GM23338 (cell line): ENCODE measurements around the gene MEIOC. TPM values are rescaled to one million over a fixed set of nuclear protein-coding genes. Genes with fewer than 3 reads are reported as not detected.

Experiments
- ATAC-seq: fragments of 200-7000 bp; cut with Tn5 transposase; 3 replicates; pipeline ENCODE4 v1.9.1; 2020
- DNase-seq: peaks from one replicate; pipeline ENCODE4 v3.0.0-alpha.2; 2015; ENCODE audit warnings: low spot score
- H2AFZ ChIP-seq: fragments of 200-600 bp; sonication (generic); 2 replicates; pipeline ENCODE4 v1.8.0; 2016; ENCODE audit warnings: antibody characterized with exemption, mild to moderate bottlenecking, moderate library complexity
- H3F3A ChIP-seq: fragments of 200-600 bp; sonication (generic); replicated peaks from 2 replicates; pipeline ENCODE4 v1.8.0; 2017; ENCODE audit warnings: antibody characterized with exemption, mixed run types, low read depth
- H3K27ac ChIP-seq: fragments of 200-600 bp; sonication (generic); 2 replicates; pipeline ENCODE4 v1.6.1; 2016; ENCODE audit warnings: low read depth
- H3K27me3 ChIP-seq: fragments of 200-600 bp; sonication (generic); 2 replicates; pipeline ENCODE4 v1.8.0; 2016; ENCODE audit warnings: mild to moderate bottlenecking, mixed run types, moderate library complexity; ENCODE audit not compliant: insufficient read depth
- H3K36me3 ChIP-seq: fragments of 200-600 bp; sonication (generic); 2 replicates; pipeline ENCODE4 v1.8.0; 2016; ENCODE audit warnings: mild to moderate bottlenecking; ENCODE audit not compliant: insufficient read depth
- H3K4me1 ChIP-seq: fragments of 200-600 bp; sonication (generic); 2 replicates; pipeline ENCODE4 v1.8.0; 2016; ENCODE audit warnings: mild to moderate bottlenecking, moderate library complexity; ENCODE audit not compliant: insufficient read depth
- H3K4me2 ChIP-seq: fragments of 200-600 bp; sonication (generic); 2 replicates; pipeline ENCODE4 v1.7.1; 2017; ENCODE audit warnings: mixed run types
- H3K4me3 ChIP-seq: fragments of 200-600 bp; sonication (generic); 2 replicates; pipeline ENCODE4 v1.6.1; 2016; ENCODE audit warnings: mixed run types
- H3K79me2 ChIP-seq: fragments of 200-600 bp; sonication (generic); replicated peaks from 2 replicates; pipeline ENCODE4 v1.8.0; 2017; ENCODE audit warnings: mild to moderate bottlenecking; ENCODE audit not compliant: insufficient read depth
- H3K9me2 ChIP-seq: fragments of 200-600 bp; sonication (generic); 2 replicates; pipeline ENCODE4 v1.8.0; 2017; ENCODE audit not compliant: insufficient read depth
- H4K20me1 ChIP-seq: fragments of 200-600 bp; sonication (generic); replicated peaks from 2 replicates; pipeline ENCODE4 v1.8.0; 2017; ENCODE audit warnings: mild to moderate bottlenecking; ENCODE audit not compliant: insufficient read depth
- H3K27ac Mint-ChIP-seq: 2 replicates; pipeline ENCODE4 v1.8.0; 2020; ENCODE audit warnings: inconsistent platforms, mild to moderate bottlenecking, moderate library complexity, mixed read lengths
- H3K27me3 Mint-ChIP-seq: 3 replicates; pipeline ENCODE4 v1.8.0; 2022; ENCODE audit warnings: low read depth, mild to moderate bottlenecking, moderate library complexity, mixed read lengths, inconsistent platforms; ENCODE audit not compliant: insufficient read depth, poor library complexity
- H3K36me3 Mint-ChIP-seq: 3 replicates; pipeline ENCODE4 v1.8.0; 2021; ENCODE audit warnings: low read depth, mild to moderate bottlenecking, inconsistent platforms, moderate library complexity, mixed read lengths
- H3K4me1 Mint-ChIP-seq: 3 replicates; pipeline ENCODE4 v1.8.0; 2020; ENCODE audit warnings: mild to moderate bottlenecking, inconsistent platforms, mixed read lengths
- H3K4me3 Mint-ChIP-seq: 3 replicates; pipeline ENCODE4 v1.8.0; 2021; ENCODE audit warnings: moderate library complexity, mild to moderate bottlenecking, inconsistent platforms, mixed read lengths
- H3K9me3 Mint-ChIP-seq: 3 replicates; pipeline ENCODE4 v1.8.0; 2020; ENCODE audit warnings: moderate library complexity, mild to moderate bottlenecking, inconsistent platforms, mixed read lengths
- CREB1 ChIP-seq: fragments of 250-450 bp; sonication (Bioruptor Pico); IDR thresholded peaks from 2 replicates; pipeline ENCODE4 v1.5.0; 2020; ENCODE audit warnings: low read depth, mild to moderate bottlenecking, moderate library complexity
- ETS1 ChIP-seq: IDR thresholded peaks from 2 replicates; pipeline ENCODE4 v1.6.1; 2016; ENCODE audit warnings: antibody characterized with exemption
- EZH2 ChIP-seq: fragments of 200-600 bp; sonication (generic); IDR thresholded peaks from one replicate; pipeline ENCODE4 v1.8.0; 2017; ENCODE audit warnings: antibody characterized with exemption, mild to moderate bottlenecking, low read depth; ENCODE audit not compliant: unreplicated experiment
- EZH2phosphoT487 ChIP-seq: fragments of 200-600 bp; sonication (generic); IDR thresholded peaks from one replicate; pipeline ENCODE4 v1.8.1; 2018; ENCODE audit warnings: antibody characterized with exemption; ENCODE audit not compliant: unreplicated experiment
- JUNB ChIP-seq: IDR thresholded peaks from one replicate; pipeline ENCODE4 v1.6.1; 2016; ENCODE audit warnings: antibody characterized with exemption; ENCODE audit not compliant: unreplicated experiment
- NANOG ChIP-seq: IDR thresholded peaks from 2 replicates; pipeline ENCODE4 v1.6.1; 2016; ENCODE audit warnings: antibody characterized with exemption, borderline replicate concordance
- POLR2AphosphoS5 ChIP-seq: IDR thresholded peaks from 2 replicates; pipeline ENCODE4 v1.6.1; 2016; ENCODE audit warnings: antibody characterized with exemption, low read depth
- STAT1 ChIP-seq: IDR thresholded peaks from one replicate; pipeline ENCODE4 v1.6.1; 2016; ENCODE audit warnings: antibody characterized with exemption; ENCODE audit not compliant: unreplicated experiment
- ZNF114 ChIP-seq: fragments of 250-450 bp; sonication (Bioruptor Pico); IDR thresholded peaks from 2 replicates; pipeline ENCODE4 v1.5.0; 2020; ENCODE audit warnings: mild to moderate bottlenecking, moderate library complexity
- ZNF331 ChIP-seq: fragments of 250-450 bp; sonication (Bioruptor Pico); IDR thresholded peaks from 2 replicates; pipeline ENCODE4 v1.5.0; 2020; ENCODE audit warnings: low read depth, mild to moderate bottlenecking, moderate library complexity
- ZNF462 ChIP-seq: fragments of 250-450 bp; sonication (Bioruptor Pico); IDR thresholded peaks from 2 replicates; pipeline ENCODE4 v1.5.0; 2020; ENCODE audit warnings: mild to moderate bottlenecking, moderate library complexity
- polyA plus RNA-seq: library from polyadenylated mRNA; unstranded; fragments of >200 nt; fragmentation: Nextera tagmentation; extraction: Ambion mirVana; gene quantifications from 2 replicates; pipeline ENCODE4 v1.2.1, GENCODE V29; 2016
- total RNA-seq: library from RNA; depleted of rRNA; stranded (reverse); fragments of >200 nt; shearing (Covaris generic); gene quantifications from 2 replicates; pipeline ENCODE4 v1.2.3, GENCODE V29; 2014
- TF ChIP-seq, protein P1 (sequence below): IDR thresholded peaks from one replicate; pipeline ENCODE4 v1.6.1; 2018; ENCODE audit warnings: antibody characterized with exemption; ENCODE audit not compliant: unreplicated experiment
- TF ChIP-seq, protein P2 (sequence below), 2 experiments: fragments of 200-600 bp in 1 of 2; sonication (generic) in 1 of 2; conservative IDR thresholded peaks; 2 replicates each; pipeline versions ENCODE4 v1.5.1 to v1.6.1; 2016 to 2017; ENCODE audit warnings: antibody characterized with exemption in 2 of 2, low read depth in 2 of 2, mild to moderate bottlenecking in 2 of 2, moderate library complexity in 1 of 2

Gene MEIOC
- total and polyA plus RNA-seq, 2 experiments from 2014 or later = 2.1 to 23.8 TPM

DNA sequence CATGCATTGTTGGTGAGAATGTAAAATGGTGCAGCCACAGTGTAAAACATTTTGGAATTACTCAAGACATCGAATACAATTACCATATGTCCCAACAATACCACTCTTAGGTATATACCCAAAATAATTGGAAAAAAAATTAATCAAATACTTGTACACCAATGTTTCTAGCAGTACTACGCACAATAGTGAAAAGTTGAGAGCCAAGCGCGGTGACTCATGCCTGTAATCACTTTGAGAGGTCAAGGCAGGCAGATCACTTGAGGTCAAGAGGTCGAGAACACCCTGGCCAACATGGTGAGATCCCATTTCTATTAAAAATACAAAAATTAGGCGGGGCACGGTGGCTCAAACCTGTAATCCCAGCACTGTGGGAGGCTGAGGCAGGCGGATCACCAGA is 3.5 kb upstream of the MEIOC start:
- Histone ChIP-seq H2AFZ (no peak overlapping the region), H4K20me1 (no peaks in the 10 kb centered on the region), H3K4me3 (no peak overlapping the region), H3K27me3 (peaks cover 48% of the 10 kb centered on the region), H3K4me1 (no peaks in the 10 kb centered on the region), H3K27ac (no peak overlapping the region), H3K36me3 (no peaks in the 10 kb centered on the region), H3K4me2 (no peak overlapping the region), H3K79me2 (no peaks in the 10 kb centered on the region), H3F3A (0 out of 2 replicates have a peak, but pooled peaks cover 3% of the 10 kb centered on the region), H3K9me2 (no peaks in the 10 kb centered on the region)
- Mint-ChIP-seq H3K36me3 (peaks cover 8% of the 10 kb centered on the region), H3K9me3 (peaks cover 18% of the 10 kb centered on the region; the same call in 2 of the 3 replicates), H3K27ac (no peak overlapping the region), H3K4me1 (0 out of 3 replicates have a peak, but pooled peaks cover 3% of the 10 kb centered on the region), H3K4me3 (no peak overlapping the region), H3K27me3 (peaks cover 36% of the 10 kb centered on the region)
- no peak for DNase-seq
- no peak for ATAC-seq
- no peak for TF ChIP-seq NANOG
- TF ChIP-seq, protein P1, sequence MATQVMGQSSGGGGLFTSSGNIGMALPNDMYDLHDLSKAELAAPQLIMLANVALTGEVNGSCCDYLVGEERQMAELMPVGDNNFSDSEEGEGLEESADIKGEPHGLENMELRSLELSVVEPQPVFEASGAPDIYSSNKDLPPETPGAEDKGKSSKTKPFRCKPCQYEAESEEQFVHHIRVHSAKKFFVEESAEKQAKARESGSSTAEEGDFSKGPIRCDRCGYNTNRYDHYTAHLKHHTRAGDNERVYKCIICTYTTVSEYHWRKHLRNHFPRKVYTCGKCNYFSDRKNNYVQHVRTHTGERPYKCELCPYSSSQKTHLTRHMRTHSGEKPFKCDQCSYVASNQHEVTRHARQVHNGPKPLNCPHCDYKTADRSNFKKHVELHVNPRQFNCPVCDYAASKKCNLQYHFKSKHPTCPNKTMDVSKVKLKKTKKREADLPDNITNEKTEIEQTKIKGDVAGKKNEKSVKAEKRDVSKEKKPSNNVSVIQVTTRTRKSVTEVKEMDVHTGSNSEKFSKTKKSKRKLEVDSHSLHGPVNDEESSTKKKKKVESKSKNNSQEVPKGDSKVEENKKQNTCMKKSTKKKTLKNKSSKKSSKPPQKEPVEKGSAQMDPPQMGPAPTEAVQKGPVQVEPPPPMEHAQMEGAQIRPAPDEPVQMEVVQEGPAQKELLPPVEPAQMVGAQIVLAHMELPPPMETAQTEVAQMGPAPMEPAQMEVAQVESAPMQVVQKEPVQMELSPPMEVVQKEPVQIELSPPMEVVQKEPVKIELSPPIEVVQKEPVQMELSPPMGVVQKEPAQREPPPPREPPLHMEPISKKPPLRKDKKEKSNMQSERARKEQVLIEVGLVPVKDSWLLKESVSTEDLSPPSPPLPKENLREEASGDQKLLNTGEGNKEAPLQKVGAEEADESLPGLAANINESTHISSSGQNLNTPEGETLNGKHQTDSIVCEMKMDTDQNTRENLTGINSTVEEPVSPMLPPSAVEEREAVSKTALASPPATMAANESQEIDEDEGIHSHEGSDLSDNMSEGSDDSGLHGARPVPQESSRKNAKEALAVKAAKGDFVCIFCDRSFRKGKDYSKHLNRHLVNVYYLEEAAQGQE = no peak
- no peak for TF ChIP-seq ZNF114 (CRISPR knock-in tag)
- TF ChIP-seq ZNF331 = no peak
- TF ChIP-seq POLR2AphosphoS5 = no peak
- TF ChIP-seq, protein P2, sequence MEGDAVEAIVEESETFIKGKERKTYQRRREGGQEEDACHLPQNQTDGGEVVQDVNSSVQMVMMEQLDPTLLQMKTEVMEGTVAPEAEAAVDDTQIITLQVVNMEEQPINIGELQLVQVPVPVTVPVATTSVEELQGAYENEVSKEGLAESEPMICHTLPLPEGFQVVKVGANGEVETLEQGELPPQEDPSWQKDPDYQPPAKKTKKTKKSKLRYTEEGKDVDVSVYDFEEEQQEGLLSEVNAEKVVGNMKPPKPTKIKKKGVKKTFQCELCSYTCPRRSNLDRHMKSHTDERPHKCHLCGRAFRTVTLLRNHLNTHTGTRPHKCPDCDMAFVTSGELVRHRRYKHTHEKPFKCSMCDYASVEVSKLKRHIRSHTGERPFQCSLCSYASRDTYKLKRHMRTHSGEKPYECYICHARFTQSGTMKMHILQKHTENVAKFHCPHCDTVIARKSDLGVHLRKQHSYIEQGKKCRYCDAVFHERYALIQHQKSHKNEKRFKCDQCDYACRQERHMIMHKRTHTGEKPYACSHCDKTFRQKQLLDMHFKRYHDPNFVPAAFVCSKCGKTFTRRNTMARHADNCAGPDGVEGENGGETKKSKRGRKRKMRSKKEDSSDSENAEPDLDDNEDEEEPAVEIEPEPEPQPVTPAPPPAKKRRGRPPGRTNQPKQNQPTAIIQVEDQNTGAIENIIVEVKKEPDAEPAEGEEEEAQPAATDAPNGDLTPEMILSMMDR (conservative IDR thresholded peaks at IDR 0.05; ENCODE audit: low read depth in 2 of 2) = no peak
- TF ChIP-seq JUNB = no peak
- TF ChIP-seq EZH2phosphoT487 = no peak
- no peak for TF ChIP-seq ZNF462 (CRISPR knock-in tag)
- no peak for TF ChIP-seq EZH2
- no peak for TF ChIP-seq STAT1
- TF ChIP-seq CREB1 (CRISPR knock-in tag) = no peak
- no peak for TF ChIP-seq ETS1
